HG03558 (cell line): Measurements from ENCODE around the gene ZFC3H1.
A peak's percentile ranks its signal among the peaks of the same experiment; 100 is the strongest.

ENCODE experiments used
- ATAC-seq: cut with Tn5 transposase; IDR thresholded peaks from one replicate; pipeline ENCODE4 v1.9.1; 2021; ENCODE audit warnings: moderate number of reproducible peaks; ENCODE audit not compliant: unreplicated experiment; ENCODE audit errors: extremely low read depth

ZFC3H1 gene

GRCh38 chr12:71642264-71642663, 21.4 kb downstream of the ZFC3H1 start:
- no peak for ATAC-seq

- ATAC-seq, result no peak
Observed at GRCh38 chr12:71641390-71641789, 22.3 kb downstream of the ZFC3H1 start.

- ATAC-seq, result no peak
Observed at GRCh38 chr12:71640316-71640715, 23.3 kb downstream of the ZFC3H1 start.

GRCh38 chr12:71639341-71639760, 24.3 kb downstream of the ZFC3H1 start:
- no peak for ATAC-seq

- no peak for ATAC-seq
Observed at GRCh38 chr12:71638499-71638898, 25.1 kb downstream of the ZFC3H1 start.

- ATAC-seq, result peak; percentile 51
Observed at GRCh38 chr12:71636704-71637115, 26.9 kb downstream of the ZFC3H1 start.

GRCh38 chr12:71627438-71628002, 36.1 kb downstream of the ZFC3H1 start:
- no peak for ATAC-seq

GRCh38 chr12:71626768-71627167, 36.9 kb downstream of the ZFC3H1 start:
- ATAC-seq, result no peak

- ATAC-seq, result peak; percentile 47
Observed at GRCh38 chr12:71626098-71626497, 37.5 kb downstream of the ZFC3H1 start.

- no peak for ATAC-seq
Observed at GRCh38 chr12:71625476-71625875, 38.2 kb downstream of the ZFC3H1 start.

- ATAC-seq, result no peak
Observed at GRCh38 chr12:71621938-71622337, 41.7 kb downstream of the ZFC3H1 start.

- no peak for ATAC-seq
Observed at GRCh38 chr12:71610031-71610795, 53.4 kb downstream of the ZFC3H1 start.

GRCh38 chr12:71607494-71608330, 55.9 kb downstream of the ZFC3H1 start:
- no peak for ATAC-seq

- ATAC-seq, result no peak
Observed at GRCh38 chr12:71605039-71605438, 58.6 kb downstream of the ZFC3H1 start.

GRCh38 chr12:71602761-71603577, 60.7 kb downstream of the ZFC3H1 start:
- no peak for ATAC-seq

GRCh38 chr12:71601546-71601945, 62.1 kb downstream of the ZFC3H1 start:
- ATAC-seq, result no peak

- ATAC-seq, result no peak
Observed at GRCh38 chr12:71599210-71599609, 64.4 kb downstream of the ZFC3H1 start.

- ATAC-seq, result no peak
Observed at GRCh38 chr12:71594214-71594948, 69.3 kb downstream of the ZFC3H1 start.

GRCh38 chr12:71592841-71593240, 70.8 kb downstream of the ZFC3H1 start:
- ATAC-seq, result no peak

GRCh38 chr12:71591601-71592000, 72.0 kb downstream of the ZFC3H1 start:
- no peak for ATAC-seq
